Measurements from ENCODE around the gene SKAP1. TPM values are rescaled to one million over a fixed set of nuclear protein-coding genes. Genes with fewer than 3 reads are reported as not detected.

The SKAP1 gene
- total and polyA plus RNA-seq, 2 experiments from 2014 or later: 0.27 TPM; not detected in 1

DNA sequence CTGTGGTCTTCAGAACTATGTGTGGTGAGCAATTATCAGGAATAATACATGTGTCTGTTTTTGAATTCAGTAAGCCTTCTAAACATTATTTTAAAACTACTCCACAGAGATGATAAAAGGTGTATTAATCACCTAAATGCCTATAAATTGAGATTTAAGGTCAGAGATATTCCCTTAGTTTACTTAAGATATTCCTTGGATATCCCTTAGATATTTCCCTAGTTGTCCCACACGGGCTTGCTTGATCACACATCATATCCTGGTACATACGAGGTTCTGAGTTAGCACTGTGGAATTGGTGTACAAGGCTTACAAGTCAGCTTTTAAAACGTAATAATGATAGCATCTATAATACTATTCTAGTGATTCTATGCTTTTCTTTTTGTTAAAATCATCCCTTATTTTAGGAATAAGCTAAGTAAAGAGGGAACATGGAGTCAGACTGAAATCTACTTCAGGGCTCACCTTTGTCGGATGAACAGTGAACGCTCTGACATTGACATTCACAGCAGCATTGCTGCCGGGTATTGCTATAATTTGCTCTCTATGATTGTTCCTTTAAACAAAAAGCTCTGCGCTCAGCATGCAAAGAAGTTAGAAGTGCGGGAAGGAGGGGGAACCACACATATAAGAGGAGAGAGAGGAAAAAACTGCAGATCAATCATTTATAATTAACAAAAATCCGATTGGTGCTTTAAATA lies 136.5 kb downstream of the SKAP1 start (continued):
- TF ChIP-seq ZNF114 (CRISPR knock-in tag; IDR thresholded peaks at IDR 0.05) (no peak), EZH2 (IDR thresholded peaks at IDR 0.05; ENCODE audit: low read depth, unreplicated experiment) (no peak), CREB1 (CRISPR knock-in tag; IDR thresholded peaks at IDR 0.05; ENCODE audit: low read depth) (no peak), NANOG (IDR thresholded peaks at IDR 0.05; ENCODE audit: borderline replicate concordance) (no peak)
- TF ChIP-seq, protein P1, sequence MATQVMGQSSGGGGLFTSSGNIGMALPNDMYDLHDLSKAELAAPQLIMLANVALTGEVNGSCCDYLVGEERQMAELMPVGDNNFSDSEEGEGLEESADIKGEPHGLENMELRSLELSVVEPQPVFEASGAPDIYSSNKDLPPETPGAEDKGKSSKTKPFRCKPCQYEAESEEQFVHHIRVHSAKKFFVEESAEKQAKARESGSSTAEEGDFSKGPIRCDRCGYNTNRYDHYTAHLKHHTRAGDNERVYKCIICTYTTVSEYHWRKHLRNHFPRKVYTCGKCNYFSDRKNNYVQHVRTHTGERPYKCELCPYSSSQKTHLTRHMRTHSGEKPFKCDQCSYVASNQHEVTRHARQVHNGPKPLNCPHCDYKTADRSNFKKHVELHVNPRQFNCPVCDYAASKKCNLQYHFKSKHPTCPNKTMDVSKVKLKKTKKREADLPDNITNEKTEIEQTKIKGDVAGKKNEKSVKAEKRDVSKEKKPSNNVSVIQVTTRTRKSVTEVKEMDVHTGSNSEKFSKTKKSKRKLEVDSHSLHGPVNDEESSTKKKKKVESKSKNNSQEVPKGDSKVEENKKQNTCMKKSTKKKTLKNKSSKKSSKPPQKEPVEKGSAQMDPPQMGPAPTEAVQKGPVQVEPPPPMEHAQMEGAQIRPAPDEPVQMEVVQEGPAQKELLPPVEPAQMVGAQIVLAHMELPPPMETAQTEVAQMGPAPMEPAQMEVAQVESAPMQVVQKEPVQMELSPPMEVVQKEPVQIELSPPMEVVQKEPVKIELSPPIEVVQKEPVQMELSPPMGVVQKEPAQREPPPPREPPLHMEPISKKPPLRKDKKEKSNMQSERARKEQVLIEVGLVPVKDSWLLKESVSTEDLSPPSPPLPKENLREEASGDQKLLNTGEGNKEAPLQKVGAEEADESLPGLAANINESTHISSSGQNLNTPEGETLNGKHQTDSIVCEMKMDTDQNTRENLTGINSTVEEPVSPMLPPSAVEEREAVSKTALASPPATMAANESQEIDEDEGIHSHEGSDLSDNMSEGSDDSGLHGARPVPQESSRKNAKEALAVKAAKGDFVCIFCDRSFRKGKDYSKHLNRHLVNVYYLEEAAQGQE (IDR thresholded peaks at IDR 0.05; ENCODE audit: unreplicated experiment): no peak
- TF ChIP-seq, protein P2, sequence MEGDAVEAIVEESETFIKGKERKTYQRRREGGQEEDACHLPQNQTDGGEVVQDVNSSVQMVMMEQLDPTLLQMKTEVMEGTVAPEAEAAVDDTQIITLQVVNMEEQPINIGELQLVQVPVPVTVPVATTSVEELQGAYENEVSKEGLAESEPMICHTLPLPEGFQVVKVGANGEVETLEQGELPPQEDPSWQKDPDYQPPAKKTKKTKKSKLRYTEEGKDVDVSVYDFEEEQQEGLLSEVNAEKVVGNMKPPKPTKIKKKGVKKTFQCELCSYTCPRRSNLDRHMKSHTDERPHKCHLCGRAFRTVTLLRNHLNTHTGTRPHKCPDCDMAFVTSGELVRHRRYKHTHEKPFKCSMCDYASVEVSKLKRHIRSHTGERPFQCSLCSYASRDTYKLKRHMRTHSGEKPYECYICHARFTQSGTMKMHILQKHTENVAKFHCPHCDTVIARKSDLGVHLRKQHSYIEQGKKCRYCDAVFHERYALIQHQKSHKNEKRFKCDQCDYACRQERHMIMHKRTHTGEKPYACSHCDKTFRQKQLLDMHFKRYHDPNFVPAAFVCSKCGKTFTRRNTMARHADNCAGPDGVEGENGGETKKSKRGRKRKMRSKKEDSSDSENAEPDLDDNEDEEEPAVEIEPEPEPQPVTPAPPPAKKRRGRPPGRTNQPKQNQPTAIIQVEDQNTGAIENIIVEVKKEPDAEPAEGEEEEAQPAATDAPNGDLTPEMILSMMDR (conservative IDR thresholded peaks at IDR 0.05; ENCODE audit: low read depth in 2 of 2): no peak

DNA sequence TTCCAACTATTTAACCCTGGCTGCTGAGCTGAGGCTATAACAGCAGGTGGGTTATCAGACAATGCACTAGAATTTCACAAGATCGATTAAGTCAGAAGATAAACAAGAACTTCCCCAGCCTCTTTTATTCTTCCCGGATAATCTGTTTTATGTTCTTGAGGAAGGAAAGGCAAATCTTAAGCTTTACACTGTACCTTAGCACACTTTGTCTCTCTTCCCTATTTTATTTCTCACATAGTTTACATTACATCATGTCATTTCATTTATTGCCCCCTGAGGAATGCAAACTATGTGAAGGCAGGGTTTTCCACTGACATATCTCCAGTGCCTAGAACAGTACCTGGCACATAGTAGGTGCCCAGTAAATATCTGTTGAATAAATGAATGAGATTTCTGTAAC lies 139.6 kb downstream of the SKAP1 start:
- Mint-ChIP-seq H3K36me3 (ENCODE audit: low read depth) (no peaks in the 10 kb centered on the region), H3K9me3 (no peaks in the 10 kb centered on the region), H3K27ac (no peak overlapping the region), H3K27me3 (ENCODE audit: insufficient read depth, low read depth, poor library complexity) (no peaks in the 10 kb centered on the region), H3K4me1 (peaks cover 11% of the 10 kb centered on the region), H3K4me3 (no peak overlapping the region)
- Histone ChIP-seq H3K4me3 (no peak overlapping the region), H3K79me2 (replicated peaks; ENCODE audit: insufficient read depth) (no peaks in the 10 kb centered on the region), H2AFZ (no peak overlapping the region), H3F3A (replicated peaks; ENCODE audit: low read depth) (no peaks in the 10 kb centered on the region), H3K27ac (ENCODE audit: low read depth) (no peak overlapping the region), H3K4me1 (ENCODE audit: insufficient read depth) (no peaks in the 10 kb centered on the region), H3K27me3 (ENCODE audit: insufficient read depth) (no peaks in the 10 kb centered on the region), H3K4me2 (no peak overlapping the region), H3K36me3 (ENCODE audit: insufficient read depth) (no peaks in the 10 kb centered on the region), H3K9me2 (ENCODE audit: insufficient read depth) (no peaks in the 10 kb centered on the region), H4K20me1 (replicated peaks; ENCODE audit: insufficient read depth) (no peaks in the 10 kb centered on the region)
- ATAC-seq: no peak; the same call in 2 of the 3 replicates
- DNase-seq (ENCODE audit: low spot score): peak; percentile 28
- no peak for TF ChIP-seq EZH2phosphoT487 (IDR thresholded peaks at IDR 0.05; ENCODE audit: unreplicated experiment)
- no peak for TF ChIP-seq STAT1 (IDR thresholded peaks at IDR 0.05; ENCODE audit: unreplicated experiment)
- TF ChIP-seq, protein P3, sequence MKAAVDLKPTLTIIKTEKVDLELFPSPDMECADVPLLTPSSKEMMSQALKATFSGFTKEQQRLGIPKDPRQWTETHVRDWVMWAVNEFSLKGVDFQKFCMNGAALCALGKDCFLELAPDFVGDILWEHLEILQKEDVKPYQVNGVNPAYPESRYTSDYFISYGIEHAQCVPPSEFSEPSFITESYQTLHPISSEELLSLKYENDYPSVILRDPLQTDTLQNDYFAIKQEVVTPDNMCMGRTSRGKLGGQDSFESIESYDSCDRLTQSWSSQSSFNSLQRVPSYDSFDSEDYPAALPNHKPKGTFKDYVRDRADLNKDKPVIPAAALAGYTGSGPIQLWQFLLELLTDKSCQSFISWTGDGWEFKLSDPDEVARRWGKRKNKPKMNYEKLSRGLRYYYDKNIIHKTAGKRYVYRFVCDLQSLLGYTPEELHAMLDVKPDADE (IDR thresholded peaks at IDR 0.05): no peak
- TF ChIP-seq, protein P1 (IDR thresholded peaks at IDR 0.05; ENCODE audit: unreplicated experiment): no peak
- TF ChIP-seq NANOG (IDR thresholded peaks at IDR 0.05; ENCODE audit: borderline replicate concordance): no peak
- no peak for TF ChIP-seq ZNF331 (CRISPR knock-in tag; IDR thresholded peaks at IDR 0.05; ENCODE audit: low read depth)
- TF ChIP-seq, protein P2 (conservative IDR thresholded peaks at IDR 0.05; ENCODE audit: low read depth in 2 of 2): no peak
- no peak for TF ChIP-seq CREB1 (CRISPR knock-in tag; IDR thresholded peaks at IDR 0.05; ENCODE audit: low read depth)
- TF ChIP-seq EZH2 (IDR thresholded peaks at IDR 0.05; ENCODE audit: low read depth, unreplicated experiment): no peak
- TF ChIP-seq ZNF114 (CRISPR knock-in tag; IDR thresholded peaks at IDR 0.05): no peak
- TF ChIP-seq POLR2AphosphoS5 (IDR thresholded peaks at IDR 0.05; ENCODE audit: low read depth): no peak
- TF ChIP-seq JUNB (IDR thresholded peaks at IDR 0.05; ENCODE audit: unreplicated experiment): no peak

Measured in GM23338 (cell line).